Uterus (tissue), 2 donors: Measurements from ENCODE around the gene WDFY4.

ENCODE experiments used
- POLR2A ChIP-seq, 2 donors: fragments of 450-650 bp; IDR thresholded peaks; one replicate each; pipeline ENCODE4 v1.6.1; 2016; ENCODE audit warnings: antibody characterized with exemption in 2 of 2, mild to moderate bottlenecking in 1 of 2, moderate library complexity in 1 of 2
- TF ChIP-seq, protein P1 (sequence below), 4 experiments: fragments of 200-600 bp in 2 of 4; fragments of 450-650 bp in 2 of 4; sonication (generic) in 2 of 4; IDR thresholded peaks; one replicate each; pipeline ENCODE4 v1.5.1; 2016 to 2019; ENCODE audit warnings: antibody characterized with exemption in 4 of 4, mild to moderate bottlenecking in 2 of 4, moderate library complexity in 1 of 4

DNA sequence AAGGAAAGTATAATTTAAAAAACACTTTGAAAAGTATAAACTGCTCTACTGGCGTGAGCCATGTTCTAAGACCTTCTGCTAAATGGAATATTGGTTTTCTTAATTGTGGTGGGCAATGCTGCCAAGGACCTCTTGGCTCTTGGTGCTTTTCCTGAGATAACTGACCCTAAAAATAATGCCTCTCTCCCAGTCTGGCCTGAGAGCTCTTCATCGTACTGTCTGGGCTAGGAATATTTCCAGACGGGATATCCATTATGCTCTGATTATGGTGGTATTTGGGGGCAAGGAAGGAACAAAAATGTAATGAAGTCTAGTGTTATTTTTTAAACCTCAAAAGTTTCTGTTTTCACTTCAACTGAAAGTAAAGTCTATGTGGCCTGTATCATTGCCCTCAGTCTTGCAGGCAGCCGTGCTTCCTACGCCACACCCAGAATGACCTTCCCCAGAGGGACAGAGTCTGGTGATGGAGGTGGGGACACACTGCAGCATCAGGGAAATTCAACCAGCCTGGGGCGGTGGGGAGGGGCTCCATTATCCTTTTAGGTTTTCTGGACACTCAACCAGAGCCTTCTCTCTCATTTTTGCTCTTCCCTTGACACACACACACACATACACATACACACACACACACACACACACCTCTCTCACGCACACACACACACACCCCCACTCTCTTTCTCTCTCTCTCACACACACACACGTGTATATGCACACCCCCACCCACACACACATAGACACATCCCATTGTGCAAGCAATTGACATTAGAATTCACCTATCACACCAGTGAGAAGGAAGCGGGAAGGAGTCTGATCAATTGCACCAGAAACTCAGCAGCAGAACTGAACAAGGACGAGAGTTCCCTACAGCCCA lies 155.4 kb downstream of the WDFY4 start:
- TF ChIP-seq, protein P1, sequence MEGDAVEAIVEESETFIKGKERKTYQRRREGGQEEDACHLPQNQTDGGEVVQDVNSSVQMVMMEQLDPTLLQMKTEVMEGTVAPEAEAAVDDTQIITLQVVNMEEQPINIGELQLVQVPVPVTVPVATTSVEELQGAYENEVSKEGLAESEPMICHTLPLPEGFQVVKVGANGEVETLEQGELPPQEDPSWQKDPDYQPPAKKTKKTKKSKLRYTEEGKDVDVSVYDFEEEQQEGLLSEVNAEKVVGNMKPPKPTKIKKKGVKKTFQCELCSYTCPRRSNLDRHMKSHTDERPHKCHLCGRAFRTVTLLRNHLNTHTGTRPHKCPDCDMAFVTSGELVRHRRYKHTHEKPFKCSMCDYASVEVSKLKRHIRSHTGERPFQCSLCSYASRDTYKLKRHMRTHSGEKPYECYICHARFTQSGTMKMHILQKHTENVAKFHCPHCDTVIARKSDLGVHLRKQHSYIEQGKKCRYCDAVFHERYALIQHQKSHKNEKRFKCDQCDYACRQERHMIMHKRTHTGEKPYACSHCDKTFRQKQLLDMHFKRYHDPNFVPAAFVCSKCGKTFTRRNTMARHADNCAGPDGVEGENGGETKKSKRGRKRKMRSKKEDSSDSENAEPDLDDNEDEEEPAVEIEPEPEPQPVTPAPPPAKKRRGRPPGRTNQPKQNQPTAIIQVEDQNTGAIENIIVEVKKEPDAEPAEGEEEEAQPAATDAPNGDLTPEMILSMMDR (IDR thresholded peaks at IDR 0.05) = no peak
- no peak for TF ChIP-seq POLR2A (IDR thresholded peaks at IDR 0.05)
